ENCODE data around the gene CLDN5. TPM values are rescaled to one million over a fixed set of nuclear protein-coding genes. Genes with fewer than 3 reads are reported as not detected.

CLDN5 gene
- total RNA-seq, 2 donors from 2014 or later, result 0.20 to 0.66 TPM

DNA sequence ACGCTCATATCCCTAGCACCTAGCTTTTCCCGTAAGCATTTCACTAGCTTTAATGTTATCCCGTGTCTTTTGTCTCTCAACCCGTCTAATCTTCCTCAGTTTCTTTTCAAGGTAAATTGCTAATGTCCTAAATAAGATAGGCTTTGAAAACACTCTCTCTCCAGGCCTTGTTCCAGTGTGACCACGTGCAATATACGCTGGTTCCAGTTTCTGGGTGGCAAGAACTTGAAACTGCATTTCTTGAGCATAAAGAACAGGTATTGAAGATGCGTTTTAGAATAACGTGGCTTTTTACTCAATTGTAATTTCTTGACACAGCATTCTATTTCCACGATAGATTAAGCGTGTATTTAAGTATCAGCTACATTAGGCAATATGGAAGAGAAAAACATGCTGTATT lies 43.4 kb downstream of the CLDN5 start:
- DNase-seq, result no peak
- no peak overlapping the region for H3K27ac ChIP-seq (ENCODE audit: low read depth, low read length)
- peaks cover 20% of the 10 kb centered on the region for H3K36me3 Mint-ChIP-seq (ENCODE audit: low read depth)
- H3K9me3 Mint-ChIP-seq, result no peaks in the 10 kb centered on the region
- WGBS, 2 experiments (ENCODE audit: insufficient coverage in 1 of 2, insufficient read length in 1 of 2), result 76 to 79% methylated on average over 10 of the region's 10 CpGs
- no peak overlapping the region for H3K27ac Mint-ChIP-seq
- H3K9ac ChIP-seq (ENCODE audit: extremely low read depth, low read length, poor library complexity, severe bottlenecking), result peak overlapping the region; percentile 99
- no peaks in the 10 kb centered on the region for H3K4me1 ChIP-seq (ENCODE audit: control insufficient read depth, insufficient read depth, low read length)
- H3K27me3 ChIP-seq (ENCODE audit: control insufficient read depth, insufficient read depth, low read length, poor library complexity, severe bottlenecking), result no peaks in the 10 kb centered on the region
- peak overlapping the region; percentile 93 for H3K4me3 ChIP-seq (ENCODE audit: low read length)
- TF ChIP-seq, protein P1, sequence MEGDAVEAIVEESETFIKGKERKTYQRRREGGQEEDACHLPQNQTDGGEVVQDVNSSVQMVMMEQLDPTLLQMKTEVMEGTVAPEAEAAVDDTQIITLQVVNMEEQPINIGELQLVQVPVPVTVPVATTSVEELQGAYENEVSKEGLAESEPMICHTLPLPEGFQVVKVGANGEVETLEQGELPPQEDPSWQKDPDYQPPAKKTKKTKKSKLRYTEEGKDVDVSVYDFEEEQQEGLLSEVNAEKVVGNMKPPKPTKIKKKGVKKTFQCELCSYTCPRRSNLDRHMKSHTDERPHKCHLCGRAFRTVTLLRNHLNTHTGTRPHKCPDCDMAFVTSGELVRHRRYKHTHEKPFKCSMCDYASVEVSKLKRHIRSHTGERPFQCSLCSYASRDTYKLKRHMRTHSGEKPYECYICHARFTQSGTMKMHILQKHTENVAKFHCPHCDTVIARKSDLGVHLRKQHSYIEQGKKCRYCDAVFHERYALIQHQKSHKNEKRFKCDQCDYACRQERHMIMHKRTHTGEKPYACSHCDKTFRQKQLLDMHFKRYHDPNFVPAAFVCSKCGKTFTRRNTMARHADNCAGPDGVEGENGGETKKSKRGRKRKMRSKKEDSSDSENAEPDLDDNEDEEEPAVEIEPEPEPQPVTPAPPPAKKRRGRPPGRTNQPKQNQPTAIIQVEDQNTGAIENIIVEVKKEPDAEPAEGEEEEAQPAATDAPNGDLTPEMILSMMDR (conservative IDR thresholded peaks at IDR 0.05), result no peak
- H3K9me3 ChIP-seq (ENCODE audit: control insufficient read depth, low read length), result no peaks in the 10 kb centered on the region
- H3K27me3 Mint-ChIP-seq (ENCODE audit: insufficient read depth), result no peaks in the 10 kb centered on the region
- H3K4me1 Mint-ChIP-seq, result peaks cover 15% of the 10 kb centered on the region
- H3K4me3 Mint-ChIP-seq, result peak overlapping the region; percentile 93
- H3K36me3 ChIP-seq (ENCODE audit: control insufficient read depth, insufficient read depth, low read length), result peaks cover 32% of the 10 kb centered on the region

GRCh38 chr22:19480173-19480568 lies 44.0 kb downstream of the CLDN5 start:
- Mint-ChIP-seq H3K27me3 (ENCODE audit: insufficient read depth) (no peaks in the 10 kb centered on the region), H3K36me3 (ENCODE audit: low read depth) (peaks cover 18% of the 10 kb centered on the region), H3K4me3 (peak overlapping the region; percentile 93), H3K4me1 (peaks cover 15% of the 10 kb centered on the region), H3K27ac (peak overlapping the region; percentile 100), H3K9me3 (no peaks in the 10 kb centered on the region)
- TF ChIP-seq, protein P1 (conservative IDR thresholded peaks at IDR 0.05), result no peak
- Histone ChIP-seq H3K9ac (ENCODE audit: extremely low read depth, low read length, poor library complexity, severe bottlenecking) (peak overlapping the region; percentile 99), H3K27me3 (ENCODE audit: control insufficient read depth, insufficient read depth, low read length, poor library complexity, severe bottlenecking) (no peaks in the 10 kb centered on the region), H3K4me1 (ENCODE audit: control insufficient read depth, insufficient read depth, low read length) (no peaks in the 10 kb centered on the region), H3K9me3 (ENCODE audit: control insufficient read depth, low read length) (no peaks in the 10 kb centered on the region), H3K4me3 (ENCODE audit: low read length) (peak overlapping the region; percentile 93), H3K36me3 (ENCODE audit: control insufficient read depth, insufficient read depth, low read length) (peaks cover 32% of the 10 kb centered on the region), H3K27ac (ENCODE audit: low read depth, low read length) (peak overlapping the region; percentile 71)
- DNase-seq, result no peak
- WGBS, 2 experiments (ENCODE audit: insufficient coverage in 1 of 2, insufficient read length in 1 of 2), result 1% methylated on average over 13 to 15 of the region's 15 CpGs

DNA sequence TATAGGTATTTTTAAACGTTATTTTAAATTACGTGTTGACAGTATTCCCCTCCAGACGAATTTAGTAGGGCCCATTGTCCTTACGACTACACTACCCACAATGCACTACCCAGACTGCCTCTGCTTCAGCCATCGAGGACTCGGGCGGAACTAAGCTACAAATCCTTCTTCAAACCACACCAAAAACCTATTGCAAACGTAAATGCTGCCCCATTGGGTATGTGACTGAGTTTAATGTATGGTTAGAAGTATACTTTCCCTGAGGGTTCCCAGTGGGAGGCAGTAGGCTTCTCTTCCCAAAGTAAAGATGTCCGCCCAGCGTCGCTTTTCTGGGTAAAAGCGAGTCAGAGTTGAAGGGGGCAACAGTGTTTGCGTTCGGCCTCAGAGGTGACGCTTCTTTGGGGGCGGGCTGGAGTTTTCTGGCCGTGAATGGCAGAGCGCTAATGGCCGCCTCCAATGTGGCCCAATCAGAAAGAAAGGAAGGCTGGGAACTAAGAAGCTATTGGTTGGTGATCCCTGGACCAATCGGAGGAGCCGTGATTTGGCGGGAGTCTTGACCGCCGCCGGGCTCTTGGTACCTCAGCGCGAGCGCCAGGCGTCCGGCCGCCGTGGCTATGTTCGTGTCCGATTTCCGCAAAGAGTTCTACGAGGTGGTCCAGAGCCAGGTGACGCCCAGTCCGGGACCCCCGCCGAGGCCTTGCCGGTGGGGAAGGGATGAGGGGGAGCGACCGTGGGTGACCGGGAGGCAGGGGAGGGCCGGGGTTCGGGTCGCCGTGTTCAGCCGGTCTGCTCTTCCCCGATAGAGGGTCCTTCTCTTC lies 44.6 kb downstream of the CLDN5 start, which contains the start of gene CDC45:
TSS of gene CDC45 (plus strand) at position 566 of the 818 bp plus-strand sequence. CDS start at position 615, 49 bp downstream.
- no peaks in the 10 kb centered on the region for H3K27me3 Mint-ChIP-seq (ENCODE audit: insufficient read depth)
- H3K9ac ChIP-seq (ENCODE audit: extremely low read depth, low read length, poor library complexity, severe bottlenecking), result peak within 1 kb of the TSS; percentile 99
- peaks cover 15% of the 10 kb centered on the region for H3K4me1 Mint-ChIP-seq
- TF ChIP-seq, protein P1 (conservative IDR thresholded peaks at IDR 0.05), result no peak
- H3K4me3 ChIP-seq (ENCODE audit: low read length), result peak within 1 kb of the TSS; percentile 93
- H3K27me3 ChIP-seq (ENCODE audit: control insufficient read depth, insufficient read depth, low read length, poor library complexity, severe bottlenecking), result no peaks in the 10 kb centered on the region
- peaks cover 30% of the 10 kb centered on the region for H3K36me3 ChIP-seq (ENCODE audit: control insufficient read depth, insufficient read depth, low read length)
- H3K27ac ChIP-seq (ENCODE audit: low read depth, low read length), result peak within 1 kb of the TSS; percentile 98
- H3K4me3 Mint-ChIP-seq, result peak within 1 kb of the TSS; percentile 93
- peak; percentile 98 for DNase-seq
- H3K9me3 ChIP-seq (ENCODE audit: control insufficient read depth, low read length), result no peaks in the 10 kb centered on the region
- peaks cover 12% of the 10 kb centered on the region for H3K36me3 Mint-ChIP-seq (ENCODE audit: low read depth)
- no peaks in the 10 kb centered on the region for H3K9me3 Mint-ChIP-seq
- WGBS, 2 experiments (ENCODE audit: insufficient coverage in 1 of 2, insufficient read length in 1 of 2), result 0 to 1% methylated on average over 27 to 50 of the region's 50 CpGs
- H3K4me1 ChIP-seq (ENCODE audit: control insufficient read depth, insufficient read depth, low read length), result no peaks in the 10 kb centered on the region
- peak within 1 kb of the TSS; percentile 100 for H3K27ac Mint-ChIP-seq

Measured in endodermal cell (in vitro differentiated cells).